WTC11 (cell line): Measurements from ENCODE around the gene MNT. TPM values are rescaled to one million over a fixed set of nuclear protein-coding genes. Genes with fewer than 3 reads are reported as not detected.

Source experiments
- ATAC-seq: fragments of 200-7000 bp; cut with Tn5 transposase; 2 replicates; pipeline ENCODE4 v1.10.0; 2021; ENCODE audit warnings: mild to moderate bottlenecking, moderate library complexity
- CTCF ChIA-PET: fragments of 300-600 bp; sonication (Branson Sonifier 250); formaldehyde crosslinking; loops from one replicate; lab custom pipeline; 2021; ENCODE audit warnings: antibody characterized with exemption; lab: Charles Lee
- POLR2A ChIA-PET: fragments of 350-600 bp; sonication (Branson Sonifier 250); formaldehyde crosslinking; loops from one replicate; lab custom pipeline; 2021; ENCODE audit warnings: antibody characterized with exemption; lab: Charles Lee
- DNase-seq: peaks from one replicate; pipeline ENCODE4 v3.0.0; 2021; ENCODE audit warnings: low spot score
- H3K27ac Mint-ChIP-seq: 2 replicates; pipeline ENCODE4 v1.8.0; 2021; ENCODE audit warnings: mixed read lengths
- H3K27me3 Mint-ChIP-seq: 2 replicates; pipeline ENCODE4 v1.8.0; 2021; ENCODE audit warnings: low read depth, mild to moderate bottlenecking, moderate library complexity, mixed read lengths
- H3K36me3 Mint-ChIP-seq: 2 replicates; pipeline ENCODE4 v1.8.0; 2021; ENCODE audit warnings: mixed read lengths
- H3K4me1 Mint-ChIP-seq: 2 replicates; pipeline ENCODE4 v1.8.0; 2022; ENCODE audit warnings: mixed read lengths
- H3K4me3 Mint-ChIP-seq: 2 replicates; pipeline ENCODE4 v1.8.0; 2021; ENCODE audit warnings: mild to moderate bottlenecking, moderate library complexity, mixed read lengths
- H3K9me3 Mint-ChIP-seq: 2 replicates; pipeline ENCODE4 v1.8.0; 2021; ENCODE audit warnings: mixed read lengths
- ARID4B ChIP-seq: sonication (generic); formaldehyde crosslinking; IDR thresholded peaks from 2 replicates; pipeline ENCODE4 v1.8.0; 2023; ENCODE audit warnings: missing genetic modification reagents, mild to moderate bottlenecking, borderline replicate concordance
- CBFB ChIP-seq: sonication (generic); formaldehyde crosslinking; IDR thresholded peaks from 2 replicates; pipeline ENCODE4 v1.8.1; 2022; ENCODE audit warnings: mild to moderate bottlenecking, low read depth, missing genetic modification reagents
- E2F1 ChIP-seq: sonication (generic); formaldehyde crosslinking; IDR thresholded peaks from 2 replicates; pipeline ENCODE4 v1.8.0; 2022; ENCODE audit warnings: mild to moderate bottlenecking, missing genetic modification reagents
- E2F5 ChIP-seq: sonication (generic); formaldehyde crosslinking; IDR thresholded peaks from 2 replicates; pipeline ENCODE4 v1.8.1; 2022; ENCODE audit warnings: mild to moderate bottlenecking, moderate library complexity, missing genetic modification reagents
- FOXJ3 ChIP-seq: sonication (generic); formaldehyde crosslinking; IDR thresholded peaks from 2 replicates; pipeline ENCODE4 v1.9.0; 2021; ENCODE audit warnings: missing genetic modification reagents, mild to moderate bottlenecking, borderline replicate concordance
- HMGXB4 ChIP-seq: sonication (generic); formaldehyde crosslinking; IDR thresholded peaks from 2 replicates; pipeline ENCODE4 v1.8.1; 2023; ENCODE audit warnings: mild to moderate bottlenecking, moderate library complexity, missing genetic modification reagents
- IRF1 ChIP-seq: sonication (generic); formaldehyde crosslinking; IDR thresholded peaks from 2 replicates; pipeline ENCODE4 v1.8.0; 2023; ENCODE audit warnings: missing genetic modification reagents
- KAT7 ChIP-seq: sonication (generic); formaldehyde crosslinking; IDR thresholded peaks from 2 replicates; pipeline ENCODE4 v1.8.1; 2023; ENCODE audit warnings: missing genetic modification reagents, mild to moderate bottlenecking, borderline replicate concordance
- MAX ChIP-seq: sonication (generic); formaldehyde crosslinking; IDR thresholded peaks from 2 replicates; pipeline ENCODE4 v1.8.0; 2022; ENCODE audit warnings: mild to moderate bottlenecking, missing genetic modification reagents
- MLX ChIP-seq: sonication (generic); formaldehyde crosslinking; IDR thresholded peaks from 2 replicates; pipeline ENCODE4 v1.8.1; 2023; ENCODE audit warnings: mild to moderate bottlenecking, missing genetic modification reagents, moderate library complexity
- PRRX2 ChIP-seq: fragments of 250-450 bp; sonication (Bioruptor Pico); IDR thresholded peaks from 2 replicates; pipeline ENCODE4 v1.8.0; 2021; ENCODE audit warnings: mild to moderate bottlenecking
- RORB ChIP-seq: fragments of 250-450 bp; sonication (Bioruptor Pico); IDR thresholded peaks from 2 replicates; pipeline ENCODE4 v1.9.0; 2021; ENCODE audit warnings: mild to moderate bottlenecking
- TEAD4 ChIP-seq: sonication (generic); formaldehyde crosslinking; IDR thresholded peaks from 2 replicates; pipeline ENCODE4 v1.8.0; 2022; ENCODE audit warnings: mild to moderate bottlenecking, missing genetic modification reagents
- USF2 ChIP-seq: sonication (generic); formaldehyde crosslinking; IDR thresholded peaks from 2 replicates; pipeline ENCODE4 v1.8.1; 2023; ENCODE audit warnings: mild to moderate bottlenecking, missing genetic modification reagents, moderate library complexity
- ZBTB21 ChIP-seq: sonication (generic); formaldehyde crosslinking; IDR thresholded peaks from 2 replicates; pipeline ENCODE4 v1.8.1; 2023; ENCODE audit warnings: mild to moderate bottlenecking, missing genetic modification reagents, borderline replicate concordance
- ZNF219 ChIP-seq: sonication (generic); formaldehyde crosslinking; IDR thresholded peaks from 2 replicates; pipeline ENCODE4 v1.8.0; 2023; ENCODE audit warnings: missing genetic modification reagents, mild to moderate bottlenecking, borderline replicate concordance
- ZNF416 ChIP-seq: fragments of 250-450 bp; sonication (Bioruptor Pico); IDR thresholded peaks from 2 replicates; pipeline ENCODE4 v1.9.0; 2021; ENCODE audit warnings: mild to moderate bottlenecking, inconsistent platforms
- ZNF423 ChIP-seq: fragments of 250-450 bp; sonication (Bioruptor Pico); IDR thresholded peaks from 2 replicates; pipeline ENCODE4 v2.1.2; 2022; ENCODE audit warnings: mild to moderate bottlenecking, moderate library complexity
- ZNF512 ChIP-seq: sonication (generic); formaldehyde crosslinking; IDR thresholded peaks from 2 replicates; pipeline ENCODE4 v1.8.1; 2022; ENCODE audit warnings: missing genetic modification reagents, borderline replicate concordance
- total RNA-seq: library from RNA; stranded (reverse); gene quantifications from 3 replicates; pipeline ENCODE4 v1.2.3, GENCODE V29; 2021

The MNT gene
- total RNA-seq, 1 experiment from 2014 or later = 21.6 TPM

GRCh38 chr17:2421315-2422147 is 20.7 kb upstream of the MNT start (continued):
- TF ChIP-seq USF2 (no peak), FOXJ3 (CRISPR knock-in tag) (no peak)

- TF ChIP-seq ZNF423 (CRISPR knock-in tag) (no peak), CBFB (CRISPR knock-in tag) (no peak), E2F1 (CRISPR knock-in tag) (no peak), IRF1 (CRISPR knock-in tag) (no peak), ZNF219 (CRISPR knock-in tag) (no peak), ZNF416 (CRISPR knock-in tag) (no peak), ARID4B (no peak), PRRX2 (CRISPR knock-in tag) (no peak), E2F5 (no peak), MAX (no peak), RORB (CRISPR knock-in tag) (no peak), KAT7 (CRISPR knock-in tag) (no peak), MLX (no peak), ZBTB21 (CRISPR knock-in tag) (no peak), HMGXB4 (no peak), TEAD4 (no peak), ZNF512 (CRISPR knock-in tag) (no peak)
- Mint-ChIP-seq H3K36me3 (peaks cover 29% of the 10 kb centered on the region), H3K9me3 (no peaks in the 10 kb centered on the region), H3K27ac (no peak overlapping the region), H3K27me3 (no peaks in the 10 kb centered on the region), H3K4me3 (no peak overlapping the region), H3K4me1 (no peaks in the 10 kb centered on the region)
- no peak for DNase-seq
- CTCF ChIA-PET = interaction anchor here (2.0 kb wide), 1 partner anchor 38 kb away, joined by 15 read pairs; no protein-coding TSS in a partner anchor
- POLR2A ChIA-PET = no interaction called here
- ATAC-seq = no peak
Observed at GRCh38 chr17:2420176-2420575, 19.3 kb upstream of the MNT start.
